ENCODE measurements around the gene TNFRSF12A. TPM values are rescaled to one million over a fixed set of nuclear protein-coding genes. Genes with fewer than 3 reads are reported as not detected.

The TNFRSF12A gene
- total RNA-seq, 2 donors from 2014 or later = 37.8 to 43.5 TPM

DNA sequence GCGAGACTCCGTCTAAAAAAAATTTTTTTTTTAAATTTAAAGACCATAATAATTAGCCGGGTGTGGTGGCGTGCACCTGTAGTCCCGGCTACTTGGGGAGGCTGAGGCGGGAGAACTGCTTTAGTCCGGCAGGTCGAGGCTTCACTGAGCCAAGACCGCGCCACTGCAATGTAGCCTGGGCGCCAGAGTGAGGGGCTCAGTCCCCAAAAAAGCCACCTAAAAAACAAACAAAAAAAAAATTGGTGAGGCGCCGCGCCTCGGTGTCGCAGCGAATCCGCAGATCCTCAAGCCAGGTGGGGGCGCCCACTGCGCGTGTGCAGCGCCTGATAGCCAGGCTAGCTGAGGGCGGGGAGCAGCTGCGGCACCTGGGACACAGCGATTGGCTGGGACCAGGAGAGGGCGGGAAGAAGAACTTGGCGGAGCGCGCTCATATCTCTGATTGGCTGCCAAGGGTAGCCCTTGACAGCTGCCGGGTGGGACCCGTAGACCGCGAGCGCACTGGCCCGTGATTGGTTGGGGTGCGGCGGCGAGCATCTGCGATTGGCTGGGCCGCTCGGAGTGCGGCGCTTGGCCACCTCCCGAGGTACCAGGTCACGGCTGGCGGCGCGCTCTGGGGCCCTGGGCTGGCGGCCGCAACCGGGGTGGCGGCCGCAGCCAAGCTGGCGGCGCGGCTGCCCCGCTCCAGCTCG is 16.4 kb upstream of the TNFRSF12A start:
- H3K36me3 Mint-ChIP-seq (ENCODE audit: low read depth) = no peaks in the 10 kb centered on the region
- Histone ChIP-seq H3K9me3 (ENCODE audit: control insufficient read depth, low read length) (no peaks in the 10 kb centered on the region), H3K27me3 (ENCODE audit: control insufficient read depth, insufficient read depth, low read length, poor library complexity, severe bottlenecking) (no peaks in the 10 kb centered on the region), H3K27ac (ENCODE audit: low read depth, low read length) (no peak overlapping the region), H3K9ac (ENCODE audit: extremely low read depth, low read length, poor library complexity, severe bottlenecking) (no peak overlapping the region), H3K4me3 (ENCODE audit: low read length) (no peak overlapping the region), H3K4me1 (ENCODE audit: control insufficient read depth, insufficient read depth, low read length) (peaks cover 21% of the 10 kb centered on the region), H3K36me3 (ENCODE audit: control insufficient read depth, insufficient read depth, low read length) (no peaks in the 10 kb centered on the region)
- H3K27ac Mint-ChIP-seq = no peak overlapping the region
- WGBS, 2 experiments (ENCODE audit: insufficient coverage in 1 of 2, insufficient read length in 1 of 2) = 9 to 15% methylated on average over 32 to 58 of the region's 58 CpGs
- peak; percentile 99 for DNase-seq
- H3K4me1 Mint-ChIP-seq = peaks cover 31% of the 10 kb centered on the region
- H3K9me3 Mint-ChIP-seq = no peaks in the 10 kb centered on the region
- TF ChIP-seq, protein P1, sequence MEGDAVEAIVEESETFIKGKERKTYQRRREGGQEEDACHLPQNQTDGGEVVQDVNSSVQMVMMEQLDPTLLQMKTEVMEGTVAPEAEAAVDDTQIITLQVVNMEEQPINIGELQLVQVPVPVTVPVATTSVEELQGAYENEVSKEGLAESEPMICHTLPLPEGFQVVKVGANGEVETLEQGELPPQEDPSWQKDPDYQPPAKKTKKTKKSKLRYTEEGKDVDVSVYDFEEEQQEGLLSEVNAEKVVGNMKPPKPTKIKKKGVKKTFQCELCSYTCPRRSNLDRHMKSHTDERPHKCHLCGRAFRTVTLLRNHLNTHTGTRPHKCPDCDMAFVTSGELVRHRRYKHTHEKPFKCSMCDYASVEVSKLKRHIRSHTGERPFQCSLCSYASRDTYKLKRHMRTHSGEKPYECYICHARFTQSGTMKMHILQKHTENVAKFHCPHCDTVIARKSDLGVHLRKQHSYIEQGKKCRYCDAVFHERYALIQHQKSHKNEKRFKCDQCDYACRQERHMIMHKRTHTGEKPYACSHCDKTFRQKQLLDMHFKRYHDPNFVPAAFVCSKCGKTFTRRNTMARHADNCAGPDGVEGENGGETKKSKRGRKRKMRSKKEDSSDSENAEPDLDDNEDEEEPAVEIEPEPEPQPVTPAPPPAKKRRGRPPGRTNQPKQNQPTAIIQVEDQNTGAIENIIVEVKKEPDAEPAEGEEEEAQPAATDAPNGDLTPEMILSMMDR (conservative IDR thresholded peaks at IDR 0.05) = peak; percentile 62
- peaks cover 2% of the 10 kb centered on the region for H3K27me3 Mint-ChIP-seq (ENCODE audit: insufficient read depth)
- H3K4me3 Mint-ChIP-seq = peak overlapping the region; percentile 19

DNA sequence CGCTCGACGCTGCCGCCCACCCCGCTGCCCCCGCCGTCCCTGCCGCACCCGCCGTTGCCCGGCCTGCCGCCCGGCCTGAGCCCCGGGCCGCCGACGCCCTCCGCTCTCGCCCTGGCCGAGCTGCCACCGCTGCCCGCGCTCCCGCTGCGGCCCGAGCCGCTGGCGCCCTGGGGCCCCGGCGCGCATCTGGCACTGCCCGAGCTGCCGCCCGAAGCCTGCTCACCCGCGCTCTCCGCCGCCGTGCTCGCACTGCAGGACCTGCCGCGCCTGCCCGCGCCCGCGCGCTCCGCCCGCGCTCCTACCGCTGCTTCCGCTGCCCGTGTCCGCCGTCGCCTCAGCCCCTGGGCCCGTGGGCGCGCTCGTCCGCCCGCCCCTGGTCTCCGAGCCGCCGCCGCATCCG is 15.8 kb upstream of the TNFRSF12A start:
- H3K4me1 ChIP-seq (ENCODE audit: control insufficient read depth, insufficient read depth, low read length) = peaks cover 21% of the 10 kb centered on the region
- H3K27me3 ChIP-seq (ENCODE audit: control insufficient read depth, insufficient read depth, low read length, poor library complexity, severe bottlenecking) = no peaks in the 10 kb centered on the region
- Mint-ChIP-seq H3K27ac (no peak overlapping the region), H3K9me3 (no peaks in the 10 kb centered on the region), H3K27me3 (ENCODE audit: insufficient read depth) (peaks cover 3% of the 10 kb centered on the region), H3K36me3 (ENCODE audit: low read depth) (no peaks in the 10 kb centered on the region), H3K4me3 (peak overlapping the region; percentile 59), H3K4me1 (peaks cover 34% of the 10 kb centered on the region)
- no peak overlapping the region for H3K4me3 ChIP-seq (ENCODE audit: low read length)
- 0 to 1% methylated on average over 25 to 67 of the region's 67 CpGs for WGBS, 2 experiments (ENCODE audit: insufficient coverage in 1 of 2, insufficient read length in 1 of 2)
- TF ChIP-seq, protein P1 (conservative IDR thresholded peaks at IDR 0.05) = no peak
- H3K9ac ChIP-seq (ENCODE audit: extremely low read depth, low read length, poor library complexity, severe bottlenecking) = no peak overlapping the region
- no peak for DNase-seq
- H3K36me3 ChIP-seq (ENCODE audit: control insufficient read depth, insufficient read depth, low read length) = no peaks in the 10 kb centered on the region
- no peaks in the 10 kb centered on the region for H3K9me3 ChIP-seq (ENCODE audit: control insufficient read depth, low read length)
- H3K27ac ChIP-seq (ENCODE audit: low read depth, low read length) = no peak overlapping the region

DNA sequence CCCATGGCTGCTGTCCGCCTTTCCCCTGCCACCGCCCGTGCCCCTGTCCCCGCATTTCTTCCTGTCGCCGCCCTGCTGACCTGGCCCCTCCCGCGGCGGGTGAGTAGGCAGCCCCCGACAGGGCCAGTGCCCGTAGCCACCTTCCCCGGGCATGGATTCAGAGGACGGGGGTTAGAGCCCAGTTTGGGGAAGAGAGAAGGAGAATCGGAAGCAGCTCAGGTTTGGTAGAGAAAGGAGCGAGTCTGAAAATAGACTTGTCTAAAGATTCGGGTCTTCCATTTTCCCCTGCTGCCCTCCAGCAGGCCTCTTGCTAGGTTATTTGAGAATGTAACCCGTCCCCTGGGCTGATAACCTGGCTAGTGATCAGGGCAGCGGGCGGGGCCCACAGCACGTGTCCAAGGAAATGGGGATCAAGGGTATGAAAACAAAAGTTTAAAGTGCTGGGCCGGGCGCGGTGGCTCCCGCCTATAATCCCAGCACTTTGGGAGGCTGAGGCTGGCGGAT is 15.3 kb upstream of the TNFRSF12A start:
- H3K27me3 ChIP-seq (ENCODE audit: control insufficient read depth, insufficient read depth, low read length, poor library complexity, severe bottlenecking) = no peaks in the 10 kb centered on the region
- H3K9me3 ChIP-seq (ENCODE audit: control insufficient read depth, low read length) = no peaks in the 10 kb centered on the region
- H3K9ac ChIP-seq (ENCODE audit: extremely low read depth, low read length, poor library complexity, severe bottlenecking) = no peak overlapping the region
- Mint-ChIP-seq H3K27me3 (ENCODE audit: insufficient read depth) (peaks cover 3% of the 10 kb centered on the region), H3K36me3 (ENCODE audit: low read depth) (no peaks in the 10 kb centered on the region), H3K4me3 (peak overlapping the region; percentile 59), H3K9me3 (no peaks in the 10 kb centered on the region), H3K27ac (peak overlapping the region; percentile 55), H3K4me1 (peaks cover 36% of the 10 kb centered on the region)
- DNase-seq = peak; percentile 83
- H3K27ac ChIP-seq (ENCODE audit: low read depth, low read length) = no peak overlapping the region
- H3K4me1 ChIP-seq (ENCODE audit: control insufficient read depth, insufficient read depth, low read length) = peaks cover 24% of the 10 kb centered on the region
- 2 to 4% methylated on average over 9 to 25 of the region's 25 CpGs for WGBS, 2 experiments (ENCODE audit: insufficient coverage in 1 of 2, insufficient read length in 1 of 2)
- no peaks in the 10 kb centered on the region for H3K36me3 ChIP-seq (ENCODE audit: control insufficient read depth, insufficient read depth, low read length)
- H3K4me3 ChIP-seq (ENCODE audit: low read length) = peak overlapping the region; percentile 73
- TF ChIP-seq, protein P1 (conservative IDR thresholded peaks at IDR 0.05) = no peak
